Measurements from ENCODE around the gene KSR2.

The KSR2 gene

DNA sequence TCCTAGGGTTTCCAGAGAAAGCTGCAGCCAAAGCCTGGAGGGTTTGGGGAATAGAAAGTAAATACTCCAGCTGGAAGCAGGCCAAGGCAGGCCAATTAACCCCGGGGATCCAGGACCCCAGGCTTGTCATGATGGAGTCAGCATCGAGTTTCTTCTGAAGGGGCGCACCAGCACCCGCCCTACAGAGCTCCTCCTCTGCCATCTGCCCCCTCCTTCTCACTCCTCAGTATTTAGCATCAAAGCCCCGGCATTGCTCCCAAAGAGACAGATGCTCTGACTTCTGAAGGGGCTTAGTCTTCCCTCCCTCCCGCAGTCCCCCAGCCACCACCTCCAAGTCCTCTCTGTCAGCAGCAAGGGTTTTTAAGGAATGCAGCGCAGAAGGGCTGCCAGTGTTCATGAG is 322.3 kb downstream of the KSR2 start:
- no peaks in the 10 kb centered on the region for H3F3A ChIP-seq (ENCODE audit: insufficient read depth, low read length)
- no peak overlapping the region for H3K27ac ChIP-seq (ENCODE audit: low read depth, low read length, poor library complexity, severe bottlenecking)
- no peaks in the 10 kb centered on the region for H3K9me3 ChIP-seq (ENCODE audit: low read length)
- H4K20me1 ChIP-seq (ENCODE audit: insufficient read depth, low read length), result no peaks in the 10 kb centered on the region
- H3K27me3 ChIP-seq (ENCODE audit: insufficient read depth, low read length), result no peaks in the 10 kb centered on the region; the same call in 1 of the 2 replicates
- H3K79me2 ChIP-seq (ENCODE audit: insufficient read depth, low read length), result no peaks in the 10 kb centered on the region
- no peaks in the 10 kb centered on the region for H3K36me3 ChIP-seq (ENCODE audit: insufficient read depth, low read length)
- H2AFZ ChIP-seq (ENCODE audit: low read length), result no peak overlapping the region
- no peak overlapping the region for H3K4me2 ChIP-seq (ENCODE audit: low read length)
- H3K9me2 ChIP-seq (ENCODE audit: low read depth, low read length), result no peaks in the 10 kb centered on the region
- H3K9ac ChIP-seq (ENCODE audit: low read length), result no peak overlapping the region
- no peaks in the 10 kb centered on the region for H3K4me1 ChIP-seq (ENCODE audit: insufficient read depth, low read length, severe bottlenecking)
- TF ChIP-seq EZH2 (IDR thresholded peaks at IDR 0.05; ENCODE audit: borderline replicate concordance, low read length), result no peak
- H3K4me3 ChIP-seq (ENCODE audit: low read depth, low read length, poor library complexity, severe bottlenecking), result no peak overlapping the region

DNA sequence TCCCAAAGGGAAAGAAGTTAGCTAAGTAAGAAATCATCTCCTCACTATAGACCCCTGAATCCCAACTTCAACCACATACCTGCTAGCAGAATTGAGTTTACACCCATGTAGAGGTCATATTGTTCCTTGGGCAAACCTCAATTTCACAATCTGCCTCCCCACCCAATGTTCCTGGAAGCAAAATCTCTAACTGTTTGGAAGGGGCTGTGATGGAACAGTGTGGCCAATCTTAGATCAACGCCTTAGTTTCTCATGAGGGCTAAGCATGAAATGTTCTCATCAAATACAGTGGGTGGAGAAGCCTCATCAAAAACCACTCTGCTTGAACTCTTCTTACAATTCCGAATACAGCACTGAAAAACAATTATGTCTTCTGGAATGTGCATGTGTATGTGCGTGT is 323.3 kb downstream of the KSR2 start:
- Histone ChIP-seq H3K4me3 (ENCODE audit: low read depth, low read length, poor library complexity, severe bottlenecking) (no peak overlapping the region), H3K9me2 (ENCODE audit: low read depth, low read length) (no peaks in the 10 kb centered on the region), H3K4me2 (ENCODE audit: low read length) (no peak overlapping the region), H4K20me1 (ENCODE audit: insufficient read depth, low read length) (no peaks in the 10 kb centered on the region), H3K36me3 (ENCODE audit: insufficient read depth, low read length) (no peaks in the 10 kb centered on the region), H3K4me1 (ENCODE audit: insufficient read depth, low read length, severe bottlenecking) (no peaks in the 10 kb centered on the region), H3K9ac (ENCODE audit: low read length) (no peak overlapping the region), H2AFZ (ENCODE audit: low read length) (no peak overlapping the region), H3K79me2 (ENCODE audit: insufficient read depth, low read length) (no peaks in the 10 kb centered on the region), H3K9me3 (ENCODE audit: low read length) (no peaks in the 10 kb centered on the region), H3K27me3 (ENCODE audit: insufficient read depth, low read length) (no peaks in the 10 kb centered on the region; the same call in 1 of the 2 replicates), H3K27ac (ENCODE audit: low read depth, low read length, poor library complexity, severe bottlenecking) (no peak overlapping the region), H3F3A (ENCODE audit: insufficient read depth, low read length) (no peaks in the 10 kb centered on the region)
- no peak for TF ChIP-seq EZH2 (IDR thresholded peaks at IDR 0.05; ENCODE audit: borderline replicate concordance, low read length)
- TF ChIP-seq, protein P1, sequence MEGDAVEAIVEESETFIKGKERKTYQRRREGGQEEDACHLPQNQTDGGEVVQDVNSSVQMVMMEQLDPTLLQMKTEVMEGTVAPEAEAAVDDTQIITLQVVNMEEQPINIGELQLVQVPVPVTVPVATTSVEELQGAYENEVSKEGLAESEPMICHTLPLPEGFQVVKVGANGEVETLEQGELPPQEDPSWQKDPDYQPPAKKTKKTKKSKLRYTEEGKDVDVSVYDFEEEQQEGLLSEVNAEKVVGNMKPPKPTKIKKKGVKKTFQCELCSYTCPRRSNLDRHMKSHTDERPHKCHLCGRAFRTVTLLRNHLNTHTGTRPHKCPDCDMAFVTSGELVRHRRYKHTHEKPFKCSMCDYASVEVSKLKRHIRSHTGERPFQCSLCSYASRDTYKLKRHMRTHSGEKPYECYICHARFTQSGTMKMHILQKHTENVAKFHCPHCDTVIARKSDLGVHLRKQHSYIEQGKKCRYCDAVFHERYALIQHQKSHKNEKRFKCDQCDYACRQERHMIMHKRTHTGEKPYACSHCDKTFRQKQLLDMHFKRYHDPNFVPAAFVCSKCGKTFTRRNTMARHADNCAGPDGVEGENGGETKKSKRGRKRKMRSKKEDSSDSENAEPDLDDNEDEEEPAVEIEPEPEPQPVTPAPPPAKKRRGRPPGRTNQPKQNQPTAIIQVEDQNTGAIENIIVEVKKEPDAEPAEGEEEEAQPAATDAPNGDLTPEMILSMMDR (IDR thresholded peaks at IDR 0.05; ENCODE audit: low read length), result no peak

DNA sequence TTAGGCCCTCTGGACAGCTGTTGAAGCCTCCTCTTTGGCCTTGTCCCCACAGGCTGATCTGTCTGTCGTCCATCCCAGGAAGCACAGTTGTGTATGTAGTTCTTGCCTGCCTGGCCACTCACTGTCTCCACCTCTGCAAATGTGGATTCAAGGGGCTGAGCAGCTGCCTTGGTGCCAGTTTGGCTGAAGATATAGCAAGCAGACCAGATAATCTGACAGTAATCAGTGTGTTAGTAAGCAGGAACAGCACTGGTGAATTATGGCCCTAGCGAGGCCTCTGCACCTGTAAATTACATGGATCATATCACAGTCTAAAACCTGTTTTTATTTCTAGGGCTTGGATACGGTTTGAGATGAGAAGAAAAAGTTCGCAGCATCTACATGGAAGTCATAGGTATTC is 324.8 kb downstream of the KSR2 start:
- TF ChIP-seq EZH2 (IDR thresholded peaks at IDR 0.05; ENCODE audit: borderline replicate concordance, low read length), result no peak
- TF ChIP-seq, protein P1 (IDR thresholded peaks at IDR 0.05; ENCODE audit: low read length), result no peak
- Histone ChIP-seq H3K9ac (ENCODE audit: low read length) (no peak overlapping the region), H2AFZ (ENCODE audit: low read length) (no peak overlapping the region), H4K20me1 (ENCODE audit: insufficient read depth, low read length) (no peaks in the 10 kb centered on the region), H3K9me3 (ENCODE audit: low read length) (no peaks in the 10 kb centered on the region), H3K79me2 (ENCODE audit: insufficient read depth, low read length) (no peaks in the 10 kb centered on the region), H3K9me2 (ENCODE audit: low read depth, low read length) (no peaks in the 10 kb centered on the region), H3F3A (ENCODE audit: insufficient read depth, low read length) (no peaks in the 10 kb centered on the region), H3K4me3 (ENCODE audit: low read depth, low read length, poor library complexity, severe bottlenecking) (no peak overlapping the region), H3K27ac (ENCODE audit: low read depth, low read length, poor library complexity, severe bottlenecking) (no peak overlapping the region), H3K36me3 (ENCODE audit: insufficient read depth, low read length) (no peaks in the 10 kb centered on the region), H3K27me3 (ENCODE audit: insufficient read depth, low read length) (no peaks in the 10 kb centered on the region), H3K4me1 (ENCODE audit: insufficient read depth, low read length, severe bottlenecking) (no peaks in the 10 kb centered on the region), H3K4me2 (ENCODE audit: low read length) (no peak overlapping the region)

DNA sequence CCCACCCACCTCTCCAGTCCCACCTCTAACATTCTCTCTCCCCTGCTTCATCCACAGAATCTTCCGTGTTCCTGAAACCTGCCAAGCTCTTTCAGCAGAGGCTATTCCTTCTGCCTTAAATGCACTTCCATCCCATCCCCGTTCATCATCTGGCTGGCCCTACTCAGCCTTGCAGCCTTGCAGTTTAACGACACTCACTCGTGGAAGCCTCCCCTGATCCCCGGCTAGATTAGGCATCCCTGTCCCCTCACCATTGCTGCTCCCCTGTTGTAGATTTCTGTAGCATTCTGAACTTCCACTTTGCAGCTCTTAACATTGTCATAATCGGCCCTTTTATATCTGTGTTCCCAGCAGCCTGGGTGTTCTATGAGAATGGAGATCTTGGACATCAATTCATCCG is 326.9 kb downstream of the KSR2 start:
- Histone ChIP-seq H3K9me3 (ENCODE audit: low read length) (no peaks in the 10 kb centered on the region), H3K79me2 (ENCODE audit: insufficient read depth, low read length) (no peaks in the 10 kb centered on the region), H2AFZ (ENCODE audit: low read length) (no peak overlapping the region), H3K4me1 (ENCODE audit: insufficient read depth, low read length, severe bottlenecking) (no peaks in the 10 kb centered on the region), H3K4me2 (ENCODE audit: low read length) (no peak overlapping the region), H3F3A (ENCODE audit: insufficient read depth, low read length) (no peaks in the 10 kb centered on the region), H3K4me3 (ENCODE audit: low read depth, low read length, poor library complexity, severe bottlenecking) (no peak overlapping the region), H3K36me3 (ENCODE audit: insufficient read depth, low read length) (no peaks in the 10 kb centered on the region; the same call in 1 of the 2 replicates), H3K9me2 (ENCODE audit: low read depth, low read length) (no peaks in the 10 kb centered on the region), H3K27ac (ENCODE audit: low read depth, low read length, poor library complexity, severe bottlenecking) (no peak overlapping the region), H3K9ac (ENCODE audit: low read length) (no peak overlapping the region), H4K20me1 (ENCODE audit: insufficient read depth, low read length) (no peaks in the 10 kb centered on the region), H3K27me3 (ENCODE audit: insufficient read depth, low read length) (no peaks in the 10 kb centered on the region; the same call in 1 of the 2 replicates)
- no peak for TF ChIP-seq EZH2 (IDR thresholded peaks at IDR 0.05; ENCODE audit: borderline replicate concordance, low read length)
- TF ChIP-seq, protein P1 (IDR thresholded peaks at IDR 0.05; ENCODE audit: low read length), result no peak
